HG02973 (cell line): ENCODE measurements around the gene AFTPH.
A peak's percentile ranks its signal among the peaks of the same experiment; 100 is the strongest.

Experiments
- ATAC-seq: cut with Tn5 transposase; IDR thresholded peaks from one replicate; pipeline ENCODE4 v1.9.1; 2021; ENCODE audit warnings: moderate library complexity; ENCODE audit not compliant: unreplicated experiment

Gene AFTPH

GRCh38 chr2:64586883-64587481, 62.9 kb downstream of the AFTPH start:
- ATAC-seq = no peak

GRCh38 chr2:64587561-64587960, 63.4 kb downstream of the AFTPH start:
- no peak for ATAC-seq

- ATAC-seq = no peak
Observed at GRCh38 chr2:64591188-64591587, 67.1 kb downstream of the AFTPH start.

GRCh38 chr2:64593035-64593655, 69.0 kb downstream of the AFTPH start:
- no peak for ATAC-seq

GRCh38 chr2:64594226-64594989, 70.3 kb downstream of the AFTPH start:
- no peak for ATAC-seq

GRCh38 chr2:64595397-64596176, 71.5 kb downstream of the AFTPH start:
- no peak for ATAC-seq

- no peak for ATAC-seq
Observed at GRCh38 chr2:64598226-64598625, 74.1 kb downstream of the AFTPH start.

- no peak for ATAC-seq
Observed at GRCh38 chr2:64599469-64599868, 75.3 kb downstream of the AFTPH start.

GRCh38 chr2:64601034-64601754, 77.1 kb downstream of the AFTPH start:
- no peak for ATAC-seq

- ATAC-seq = no peak
Observed at GRCh38 chr2:64601785-64602391, 77.8 kb downstream of the AFTPH start.

- ATAC-seq = no peak
Observed at GRCh38 chr2:64602436-64602835, 78.3 kb downstream of the AFTPH start.

GRCh38 chr2:64604155-64604554, 80.0 kb downstream of the AFTPH start:
- ATAC-seq = no peak

GRCh38 chr2:64605026-64605471, 80.9 kb downstream of the AFTPH start:
- no peak for ATAC-seq

GRCh38 chr2:64605991-64606478, 81.9 kb downstream of the AFTPH start:
- no peak for ATAC-seq

- peak; percentile 79 for ATAC-seq
Observed at GRCh38 chr2:64606479-64607363, 82.6 kb downstream of the AFTPH start.

GRCh38 chr2:64607381-64608304, 83.5 kb downstream of the AFTPH start:
- ATAC-seq = no peak

- no peak for ATAC-seq
Observed at GRCh38 chr2:64608867-64609226, 84.7 kb downstream of the AFTPH start.
